GM19043 (cell line): ENCODE measurements around the gene DOHH.

Experiments
- ATAC-seq: cut with Tn5 transposase; IDR thresholded peaks from one replicate; pipeline ENCODE4 v1.9.1; 2021; ENCODE audit warnings: low read depth; ENCODE audit not compliant: unreplicated experiment

DOHH gene

GRCh38 chr19:3444695-3445234, 55.7 kb downstream of the DOHH start:
- ATAC-seq = no peak

DNA sequence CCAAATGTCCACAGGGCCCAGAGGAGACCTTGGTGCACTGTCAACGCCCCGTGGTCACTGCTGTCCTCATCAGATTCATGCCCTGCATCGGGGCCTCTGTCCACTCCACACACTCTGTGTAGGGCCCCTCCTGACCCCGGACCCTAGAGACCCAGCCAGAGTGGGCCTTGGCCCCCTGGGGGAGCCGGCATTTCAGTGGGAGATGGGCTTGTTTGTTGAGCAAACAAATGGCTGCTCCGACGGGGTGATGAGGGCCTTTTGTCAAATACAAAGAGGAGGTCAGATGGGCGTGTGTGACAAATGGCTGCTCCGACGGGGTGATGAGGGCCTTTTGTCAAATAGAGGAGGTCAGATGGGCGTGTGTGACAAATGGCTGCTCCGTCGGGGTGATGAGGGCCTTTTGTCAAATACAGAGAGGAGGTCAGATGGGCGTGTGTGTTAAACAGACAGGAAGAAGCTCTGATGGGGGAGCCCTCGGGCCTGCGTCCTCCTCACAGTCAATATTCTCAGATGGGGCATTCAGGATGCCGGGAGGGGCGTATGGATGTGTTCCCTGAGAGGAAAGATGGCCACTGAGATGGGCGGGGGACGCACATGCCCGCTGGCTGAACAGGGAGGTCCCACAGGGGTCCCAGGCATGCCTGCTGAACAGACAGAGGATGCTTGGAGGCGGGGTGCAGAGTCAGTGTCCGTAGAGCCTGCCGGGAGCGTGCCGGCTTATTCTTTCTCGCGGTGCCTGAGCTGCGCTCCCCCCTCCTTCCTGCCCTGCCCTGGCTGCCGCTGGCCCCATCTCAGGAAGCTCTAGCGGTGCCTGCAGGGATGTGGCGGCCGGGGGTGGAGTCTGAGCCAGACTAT, 56.4 kb downstream of the DOHH start:
- ATAC-seq = no peak

GRCh38 chr19:3442487-3443071, 57.9 kb downstream of the DOHH start:
- no peak for ATAC-seq

- no peak for ATAC-seq
Observed at GRCh38 chr19:3441986-3442329, 58.5 kb downstream of the DOHH start.

- no peak for ATAC-seq
Observed at GRCh38 chr19:3441089-3441985, 59.1 kb downstream of the DOHH start.
